Coronary artery (tissue), 2 donors: ENCODE measurements around the gene GLP1R.

ENCODE experiments used
- DNase-seq: peaks from one replicate; pipeline ENCODE4 v3.0.0-alpha.2; 2017; ENCODE audit warnings: low spot score
- H3K27ac ChIP-seq, 2 donors: fragments of 200-600 bp; sonication (generic); one replicate each; pipeline ENCODE4 v1.5.1; 2016 to 2019
- H3K4me3 ChIP-seq: fragments of 200-600 bp; sonication (generic); 2 replicates; pipeline ENCODE4 v1.5.1; 2016; ENCODE audit warnings: mild to moderate bottlenecking, moderate library complexity
- TF ChIP-seq, protein P1 (sequence below): fragments of 200-600 bp; sonication (generic); IDR thresholded peaks from one replicate; pipeline ENCODE4 v1.5.1; 2019; ENCODE audit warnings: antibody characterized with exemption

The GLP1R gene

DNA sequence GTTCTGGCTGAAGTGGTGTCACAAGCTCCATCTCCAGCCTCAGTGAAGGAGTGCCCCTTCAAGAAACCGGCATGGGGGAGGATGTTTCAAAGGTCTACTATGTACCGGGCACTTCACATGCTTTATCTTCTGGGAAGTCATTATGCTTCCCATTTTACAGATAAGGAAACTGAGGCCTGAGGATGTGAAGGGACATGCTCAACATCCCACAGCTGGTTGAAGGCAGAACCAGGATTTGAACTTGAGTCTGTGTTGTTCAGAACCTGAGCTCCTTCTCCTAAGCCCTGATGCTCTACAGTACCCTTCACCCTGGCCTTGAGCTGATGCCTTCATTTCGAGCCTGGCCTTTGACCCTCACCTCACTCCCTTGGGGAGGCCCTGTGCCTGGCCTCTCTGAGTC lies 13.0 kb downstream of the GLP1R start:
- DNase-seq: no peak
- no peak overlapping the region for H3K27ac ChIP-seq
- no peak overlapping the region for H3K4me3 ChIP-seq
- TF ChIP-seq, protein P1, sequence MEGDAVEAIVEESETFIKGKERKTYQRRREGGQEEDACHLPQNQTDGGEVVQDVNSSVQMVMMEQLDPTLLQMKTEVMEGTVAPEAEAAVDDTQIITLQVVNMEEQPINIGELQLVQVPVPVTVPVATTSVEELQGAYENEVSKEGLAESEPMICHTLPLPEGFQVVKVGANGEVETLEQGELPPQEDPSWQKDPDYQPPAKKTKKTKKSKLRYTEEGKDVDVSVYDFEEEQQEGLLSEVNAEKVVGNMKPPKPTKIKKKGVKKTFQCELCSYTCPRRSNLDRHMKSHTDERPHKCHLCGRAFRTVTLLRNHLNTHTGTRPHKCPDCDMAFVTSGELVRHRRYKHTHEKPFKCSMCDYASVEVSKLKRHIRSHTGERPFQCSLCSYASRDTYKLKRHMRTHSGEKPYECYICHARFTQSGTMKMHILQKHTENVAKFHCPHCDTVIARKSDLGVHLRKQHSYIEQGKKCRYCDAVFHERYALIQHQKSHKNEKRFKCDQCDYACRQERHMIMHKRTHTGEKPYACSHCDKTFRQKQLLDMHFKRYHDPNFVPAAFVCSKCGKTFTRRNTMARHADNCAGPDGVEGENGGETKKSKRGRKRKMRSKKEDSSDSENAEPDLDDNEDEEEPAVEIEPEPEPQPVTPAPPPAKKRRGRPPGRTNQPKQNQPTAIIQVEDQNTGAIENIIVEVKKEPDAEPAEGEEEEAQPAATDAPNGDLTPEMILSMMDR: no peak

DNA sequence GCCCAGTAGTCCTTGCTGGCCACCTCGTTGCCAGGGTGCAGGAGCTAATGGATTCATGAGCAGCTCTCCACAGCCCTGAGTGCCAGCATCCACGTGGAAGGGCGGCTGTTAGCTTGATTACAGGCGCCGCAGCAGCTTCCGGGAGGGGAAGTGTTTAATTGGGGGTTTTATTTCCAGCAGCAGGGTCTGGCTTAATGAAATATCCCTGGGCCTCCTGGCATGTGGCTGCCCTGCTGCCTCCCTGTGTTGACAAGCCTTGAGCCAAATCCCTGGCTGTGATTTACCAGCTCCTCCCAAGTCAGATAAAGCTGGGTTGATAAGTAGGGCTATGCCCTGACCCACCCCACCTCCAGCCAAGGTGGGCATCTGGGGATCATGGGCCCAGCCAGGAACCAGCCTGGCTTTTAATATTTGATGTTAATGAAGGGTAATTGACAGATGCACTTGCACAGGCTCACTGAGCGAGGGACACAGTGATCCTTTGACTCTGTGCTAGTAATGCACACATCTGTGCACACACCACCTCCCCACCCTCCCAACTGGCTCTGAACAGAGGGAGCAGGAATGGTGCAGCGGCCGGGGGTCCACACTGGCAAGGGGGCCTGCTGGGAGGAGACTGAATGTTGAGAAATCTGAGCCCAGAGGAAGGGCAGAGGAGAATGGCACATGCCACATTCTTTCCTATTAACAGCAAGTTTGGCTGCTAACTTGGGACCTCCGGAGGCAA lies 13.6 kb downstream of the GLP1R start:
- no peak for DNase-seq
- Histone ChIP-seq H3K4me3 (no peak overlapping the region), H3K27ac (no peak overlapping the region)
- TF ChIP-seq, protein P1: no peak

DNA sequence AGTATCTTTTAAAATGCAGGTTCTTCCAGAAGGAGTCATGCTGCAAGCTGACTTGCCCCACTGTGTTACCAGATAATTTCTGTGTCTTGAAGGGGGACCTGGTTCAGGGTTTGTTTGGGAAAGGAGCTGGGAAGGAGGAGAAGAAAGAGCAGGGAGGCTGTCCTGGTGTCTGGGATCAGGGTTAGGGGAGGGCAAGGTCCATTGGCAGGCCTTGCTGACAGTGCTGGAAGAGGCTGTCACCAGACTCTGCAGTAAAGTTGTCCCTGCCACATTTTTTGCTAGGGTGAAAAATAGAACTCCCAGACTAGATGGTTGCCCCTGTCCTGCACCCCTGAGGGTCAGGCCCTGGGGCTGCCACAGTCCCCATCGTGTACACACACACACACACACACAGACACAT lies 14.9 kb downstream of the GLP1R start:
- no peak for DNase-seq
- H3K27ac ChIP-seq: no peak overlapping the region

DNA sequence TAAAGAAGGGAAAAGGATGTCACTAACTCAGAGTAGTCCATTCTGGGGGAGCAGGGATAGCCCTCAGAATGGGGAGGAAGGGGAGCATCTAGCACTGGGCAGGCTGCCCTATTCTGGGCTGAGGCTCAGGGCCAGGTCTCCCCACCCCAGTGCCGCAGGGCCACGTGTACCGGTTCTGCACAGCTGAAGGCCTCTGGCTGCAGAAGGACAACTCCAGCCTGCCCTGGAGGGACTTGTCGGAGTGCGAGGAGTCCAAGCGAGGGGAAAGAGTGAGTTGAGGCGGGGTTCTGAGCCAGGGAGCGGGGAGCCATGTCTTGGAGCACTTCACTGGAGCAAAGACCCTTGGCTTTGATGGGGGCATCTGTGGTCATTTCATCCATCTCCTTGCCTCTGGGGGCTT lies 17.0 kb downstream of the GLP1R start:
- no peak overlapping the region for H3K27ac ChIP-seq
- no peak for DNase-seq
- H3K4me3 ChIP-seq: no peak overlapping the region
- TF ChIP-seq, protein P1: no peak

More for the DNA sequence above, 14.9 kb downstream of the GLP1R start:
- no peak overlapping the region for H3K4me3 ChIP-seq
- TF ChIP-seq, protein P1: no peak

DNA sequence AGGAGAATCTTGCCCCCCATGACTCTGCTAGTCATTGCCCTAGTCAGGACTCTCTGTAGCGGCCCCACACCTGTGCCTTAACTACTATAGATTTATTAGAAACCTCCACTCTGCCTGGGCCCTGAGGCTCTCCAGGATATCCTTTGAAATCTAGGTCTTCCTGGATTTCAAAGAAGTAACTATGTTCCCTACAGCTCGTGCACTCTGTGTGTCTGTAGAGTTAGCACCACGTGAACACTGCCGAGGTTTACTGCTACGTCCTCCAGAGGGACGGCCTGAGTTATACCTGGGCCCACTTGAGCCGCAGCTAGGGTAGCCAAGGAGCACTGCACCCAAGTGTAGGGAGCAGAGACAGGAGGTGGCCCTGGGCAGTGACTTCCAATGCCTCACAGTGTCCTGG lies 19.8 kb downstream of the GLP1R start:
- Histone ChIP-seq H3K27ac (no peak overlapping the region), H3K4me3 (no peak overlapping the region)
- DNase-seq: no peak
- TF ChIP-seq, protein P1: no peak

DNA sequence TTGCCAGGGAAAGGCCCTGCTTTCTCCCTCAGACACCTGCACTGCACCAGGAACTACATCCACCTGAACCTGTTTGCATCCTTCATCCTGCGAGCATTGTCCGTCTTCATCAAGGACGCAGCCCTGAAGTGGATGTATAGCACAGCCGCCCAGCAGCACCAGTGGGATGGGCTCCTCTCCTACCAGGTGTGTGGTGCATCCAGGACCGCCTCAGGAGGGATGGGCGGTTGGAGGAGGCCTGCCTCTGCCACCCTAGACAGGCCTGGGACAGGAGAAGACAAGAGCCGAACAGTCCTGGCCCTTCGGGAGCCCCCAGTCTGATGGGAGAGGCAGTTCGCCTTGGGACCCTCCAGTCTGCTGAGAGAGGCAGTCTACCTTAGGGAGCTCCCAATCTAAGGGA lies 24.2 kb downstream of the GLP1R start:
- Histone ChIP-seq H3K27ac (no peak overlapping the region), H3K4me3 (no peak overlapping the region)
- TF ChIP-seq, protein P1: no peak
- peak; percentile 65 for DNase-seq
